D721Med (cell line): ENCODE measurements around the gene IQGAP2.

Source experiments
- DNase-seq: peaks from one replicate; pipeline ENCODE4 v3.0.0; 2011; ENCODE audit warnings: low spot score; ENCODE audit not compliant: insufficient read length
- FAIRE-seq: peaks from 2 replicates; lab custom pipeline; 2011; peaks lifted over from hg19 to GRCh38; lab: Jason Lieb, UNC
- CTCF ChIP-seq: IDR thresholded peaks from 2 replicates; pipeline ENCODE4 v1.5.1; 2012; ENCODE audit warnings: mild to moderate bottlenecking, control low read depth; ENCODE audit not compliant: insufficient read depth; ENCODE audit errors: missing control alignments

The IQGAP2 gene

GRCh38 chr5:76521240-76521758, 118.2 kb downstream of the IQGAP2 start:
- DNase-seq (no peak), FAIRE-seq (no peak)
- TF ChIP-seq CTCF: no peak

- DNase-seq (no peak), FAIRE-seq (peak; percentile 56)
- TF ChIP-seq CTCF: no peak
Measured at GRCh38 chr5:76522103-76522935, 119.2 kb downstream of the IQGAP2 start.

- no peak for FAIRE-seq
- TF ChIP-seq CTCF: no peak
- DNase-seq: no peak
Measured at GRCh38 chr5:76524101-76524835, 121.2 kb downstream of the IQGAP2 start.

- peak; percentile 85 for FAIRE-seq
- TF ChIP-seq CTCF: no peak
- DNase-seq: no peak
Measured at GRCh38 chr5:76524868-76525267, 121.8 kb downstream of the IQGAP2 start.

- FAIRE-seq: no peak
- DNase-seq: no peak
- no peak for TF ChIP-seq CTCF
Measured at GRCh38 chr5:76525956-76526355, 122.9 kb downstream of the IQGAP2 start.

- FAIRE-seq (no peak), DNase-seq (no peak)
- no peak for TF ChIP-seq CTCF
Measured at GRCh38 chr5:76526950-76527583, 124.0 kb downstream of the IQGAP2 start.
